B cell (primary cell): ENCODE data around the gene NPIPB13. TPM values are rescaled to one million over a fixed set of nuclear protein-coding genes. Genes with fewer than 3 reads are reported as not detected.

Experiments used
- polyA plus RNA-seq: library from polyadenylated mRNA; depleted of rRNA; stranded (reverse); fragments of >200 nt; gene quantifications from 2 replicates; pipeline ENCODE4 v1.2.3, GENCODE V29; 2012
- small RNA-seq: library from RNA; depleted of rRNA; stranded (forward); fragments of <200 nt; gene quantifications from one replicate; pipeline ENCODE3, GENCODE V24; 2012; ENCODE audit warnings: low replicate concordance, low read depth; ENCODE audit not compliant: insufficient read length
- total RNA-seq, 2 donors: library from RNA; stranded (reverse); fragments of 120-200 nt in 1 of 2; gene quantifications; 1 replicate in 1 of 2; 2 replicates in 1 of 2; pipeline versions ENCODE4 v1.2.3 to v1.2.4, GENCODE V29; 2013 to 2022

NPIPB13 gene
- total and polyA plus RNA-seq, 2 donors (not counting 1 experiment from before 2014, with no cell fraction given) = 8.4 to 59.6 TPM

Small RNA genes lying within 50 kb of the gene (small RNA-seq; reads per million reads assigned to genes)
- not detected for gene AC106782.4

Other genes with a start within 250 kb of the NPIPB13 start
- gene DOC2A, start 237.5 kb downstream of the NPIPB13 start, total RNA-seq = not detected in 2 replicates
- not detected in 2 replicates for gene DOC2A, start 237.5 kb downstream of the NPIPB13 start, polyA plus RNA-seq
- gene C16orf92, start 225.3 kb downstream of the NPIPB13 start, total RNA-seq = not detected in 2 replicates
- gene C16orf92, start 225.3 kb downstream of the NPIPB13 start, polyA plus RNA-seq = not detected in 2 replicates
- not detected in 2 replicates for gene TLCD3B, start 217.2 kb downstream of the NPIPB13 start, total RNA-seq
- not detected in 2 replicates for gene TLCD3B, start 217.2 kb downstream of the NPIPB13 start, polyA plus RNA-seq
- gene ALDOA, start 182.7 kb downstream of the NPIPB13 start, total RNA-seq = 301 and 329 TPM in 2 replicates
- 276 and 343 TPM in 2 replicates for gene ALDOA, start 182.7 kb downstream of the NPIPB13 start, polyA plus RNA-seq
- 89.0 and 93.3 TPM in 2 replicates for gene PPP4C, start 172.5 kb downstream of the NPIPB13 start, total RNA-seq
- 106 and 122 TPM in 2 replicates for gene PPP4C, start 172.5 kb downstream of the NPIPB13 start, polyA plus RNA-seq
- gene TBX6, start 156.6 kb downstream of the NPIPB13 start, total RNA-seq = 5.4 and 6.1 TPM in 2 replicates
- 1.2 and 1.4 TPM in 2 replicates for gene TBX6, start 156.6 kb downstream of the NPIPB13 start, polyA plus RNA-seq
- gene YPEL3, start 152.3 kb downstream of the NPIPB13 start, total RNA-seq = 302 and 314 TPM in 2 replicates
- 387 and 414 TPM in 2 replicates for gene YPEL3, start 152.3 kb downstream of the NPIPB13 start, polyA plus RNA-seq
- gene GDPD3, start 134.9 kb downstream of the NPIPB13 start, total RNA-seq = 17.3 and 22.7 TPM in 2 replicates
- 10.6 and 11.4 TPM in 2 replicates for gene GDPD3, start 134.9 kb downstream of the NPIPB13 start, polyA plus RNA-seq
- 60.4 and 69.4 TPM in 2 replicates for gene MAPK3, start 125.3 kb downstream of the NPIPB13 start, total RNA-seq
- gene MAPK3, start 125.3 kb downstream of the NPIPB13 start, polyA plus RNA-seq = 67.2 and 82.9 TPM in 2 replicates
- 653 and 662 TPM in 2 replicates for gene CORO1A, start 64.9 kb downstream of the NPIPB13 start, total RNA-seq
- 1,191 and 1,555 TPM in 2 replicates for gene CORO1A, start 64.9 kb downstream of the NPIPB13 start, polyA plus RNA-seq
- gene BOLA2B, start 54.8 kb downstream of the NPIPB13 start, total RNA-seq = 71.5 and 82.5 TPM in 2 replicates
- 155 and 311 TPM in 2 replicates for gene BOLA2B, start 54.8 kb downstream of the NPIPB13 start, polyA plus RNA-seq
- 108 and 138 TPM in 2 replicates for gene SLX1A, start 54.6 kb downstream of the NPIPB13 start, total RNA-seq
- gene SLX1A, start 54.6 kb downstream of the NPIPB13 start, polyA plus RNA-seq = 62.3 and 64.6 TPM in 2 replicates
- 36.8 and 41.2 TPM in 2 replicates for gene SULT1A3, start 49.2 kb downstream of the NPIPB13 start, total RNA-seq
- gene SULT1A3, start 49.2 kb downstream of the NPIPB13 start, polyA plus RNA-seq = 31.9 and 33.2 TPM in 2 replicates
- gene CD2BP2, start 106.8 kb upstream of the NPIPB13 start, total RNA-seq = 80.1 and 82.0 TPM in 2 replicates
- 26.1 and 28.1 TPM in 2 replicates for gene CD2BP2, start 106.8 kb upstream of the NPIPB13 start, polyA plus RNA-seq
- gene TBC1D10B, start 122.0 kb upstream of the NPIPB13 start, total RNA-seq = 53.0 and 58.0 TPM in 2 replicates
- gene TBC1D10B, start 122.0 kb upstream of the NPIPB13 start, polyA plus RNA-seq = 22.2 and 23.5 TPM in 2 replicates
- gene MYL11, start 126.3 kb upstream of the NPIPB13 start, total RNA-seq = not detected in 2 replicates
- 1.7 and 3.6 TPM in 2 replicates for gene MYL11, start 126.3 kb upstream of the NPIPB13 start, polyA plus RNA-seq
- 150 and 154 TPM in 2 replicates for gene SEPTIN1, start 134.1 kb upstream of the NPIPB13 start, total RNA-seq
- 270 and 302 TPM in 2 replicates for gene SEPTIN1, start 134.1 kb upstream of the NPIPB13 start, polyA plus RNA-seq
- gene ZNF48, start 146.9 kb upstream of the NPIPB13 start, total RNA-seq = 13.3 and 14.2 TPM in 2 replicates
- 4.0 and 8.4 TPM in 2 replicates for gene ZNF48, start 146.9 kb upstream of the NPIPB13 start, polyA plus RNA-seq
- gene ZNF771, start 159.1 kb upstream of the NPIPB13 start, total RNA-seq = 6.6 and 8.3 TPM in 2 replicates
- gene ZNF771, start 159.1 kb upstream of the NPIPB13 start, polyA plus RNA-seq = 3.7 and 4.1 TPM in 2 replicates
- 25.0 and 28.9 TPM in 2 replicates for gene DCTPP1, start 181.6 kb upstream of the NPIPB13 start, total RNA-seq
- gene DCTPP1, start 181.6 kb upstream of the NPIPB13 start, polyA plus RNA-seq = 26.0 and 30.3 TPM in 2 replicates
- gene SEPHS2, start 197.4 kb upstream of the NPIPB13 start, total RNA-seq = 62.2 and 63.2 TPM in 2 replicates
- gene SEPHS2, start 197.4 kb upstream of the NPIPB13 start, polyA plus RNA-seq = 8.1 and 13.8 TPM in 2 replicates
- 176 and 184 TPM in 2 replicates for gene ITGAL, start 224.3 kb upstream of the NPIPB13 start, total RNA-seq
- 110 and 118 TPM in 2 replicates for gene ITGAL, start 224.3 kb upstream of the NPIPB13 start, polyA plus RNA-seq